Activated CD8-positive, alpha-beta memory T cell treated with anti-CD3 and anti-CD28 coated beads, Interleukin-2, amount 50 U/mL, for 48 hours (primary cell): Measurements from ENCODE around the gene FRMPD1.

Experiments
- DNase-seq: peaks from one replicate; pipeline ENCODE4 v3.0.0-alpha.2; 2020

Gene FRMPD1

DNA sequence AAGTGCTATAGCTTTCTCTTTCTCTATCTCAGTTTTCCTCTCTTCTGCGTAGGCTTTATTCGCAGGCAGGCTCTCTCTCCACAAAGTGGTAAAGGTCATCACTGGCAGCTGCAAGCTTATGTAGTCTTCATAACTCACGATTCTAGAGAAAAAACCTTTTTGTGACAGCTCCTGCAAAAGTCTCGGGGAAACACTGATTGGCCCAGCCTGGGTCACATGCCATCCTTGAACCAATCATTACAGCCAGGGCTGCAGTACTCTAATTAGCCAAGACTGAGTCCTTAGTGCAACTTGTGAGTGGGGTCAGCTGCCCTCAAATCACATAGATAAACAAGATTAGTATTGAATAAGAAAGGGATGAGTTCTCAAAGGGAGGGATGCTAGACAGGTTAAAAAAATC, 18.3 kb upstream of the FRMPD1 start:
- no peak for DNase-seq

GRCh38 chr9:37635808-37636207, 14.9 kb upstream of the FRMPD1 start:
- DNase-seq = no peak

GRCh38 chr9:37636511-37637448, 14.0 kb upstream of the FRMPD1 start:
- no peak for DNase-seq

DNA sequence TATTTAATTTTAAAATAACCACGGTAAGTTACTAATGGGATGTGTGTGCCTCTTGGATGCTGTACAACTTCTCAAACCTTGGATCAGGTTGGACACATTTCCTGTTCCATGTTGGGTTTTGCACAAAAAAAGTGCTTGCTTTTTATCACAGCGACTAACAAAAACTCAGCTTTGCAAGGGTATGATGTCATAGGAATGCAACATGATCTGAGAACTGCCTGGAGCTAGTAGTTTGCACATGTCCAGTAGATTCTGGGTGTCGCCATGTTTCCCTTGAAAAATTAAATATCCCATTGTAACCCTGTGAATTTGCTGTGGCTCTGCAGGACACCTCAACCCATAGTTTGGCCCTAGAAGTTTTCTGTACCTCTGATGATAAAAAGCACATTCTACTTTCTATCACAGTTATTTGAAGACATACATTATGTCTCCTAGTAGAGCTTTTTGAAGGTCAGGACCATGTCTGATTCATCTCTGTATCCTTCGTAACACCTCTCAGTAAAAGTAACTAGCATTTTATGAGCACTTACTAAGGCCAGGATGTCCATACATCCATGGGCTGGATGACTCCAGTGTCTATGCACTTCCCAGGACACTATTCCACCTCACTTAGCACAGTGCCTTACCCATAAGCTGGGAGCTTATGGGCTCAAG, 11.5 kb upstream of the FRMPD1 start:
- no peak for DNase-seq

DNA sequence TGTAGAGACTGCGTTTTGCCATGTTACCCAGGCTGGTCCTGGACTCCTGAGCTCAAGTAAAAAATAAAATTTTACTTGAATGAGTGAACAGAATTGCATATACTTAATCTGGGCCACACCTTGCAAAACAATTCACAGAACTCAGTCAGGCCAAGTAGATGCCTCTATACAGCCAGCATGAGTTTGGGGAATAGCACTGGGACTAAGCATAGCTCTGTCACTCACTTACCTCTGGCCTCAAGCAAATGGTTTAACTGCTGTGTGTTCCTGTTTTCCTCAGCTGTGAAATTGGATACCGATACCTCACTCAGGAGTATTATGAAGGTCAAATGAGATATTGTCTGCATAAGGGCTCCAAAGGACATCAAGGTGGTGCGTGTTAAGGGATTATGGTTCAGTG, 10.9 kb upstream of the FRMPD1 start:
- DNase-seq = no peak

- no peak for DNase-seq
Measured at GRCh38 chr9:37640246-37640645, 10.5 kb upstream of the FRMPD1 start.

- DNase-seq = no peak
Measured at GRCh38 chr9:37641331-37641730, 9.4 kb upstream of the FRMPD1 start.

GRCh38 chr9:37643214-37643613, 7.5 kb upstream of the FRMPD1 start:
- DNase-seq = no peak

DNA sequence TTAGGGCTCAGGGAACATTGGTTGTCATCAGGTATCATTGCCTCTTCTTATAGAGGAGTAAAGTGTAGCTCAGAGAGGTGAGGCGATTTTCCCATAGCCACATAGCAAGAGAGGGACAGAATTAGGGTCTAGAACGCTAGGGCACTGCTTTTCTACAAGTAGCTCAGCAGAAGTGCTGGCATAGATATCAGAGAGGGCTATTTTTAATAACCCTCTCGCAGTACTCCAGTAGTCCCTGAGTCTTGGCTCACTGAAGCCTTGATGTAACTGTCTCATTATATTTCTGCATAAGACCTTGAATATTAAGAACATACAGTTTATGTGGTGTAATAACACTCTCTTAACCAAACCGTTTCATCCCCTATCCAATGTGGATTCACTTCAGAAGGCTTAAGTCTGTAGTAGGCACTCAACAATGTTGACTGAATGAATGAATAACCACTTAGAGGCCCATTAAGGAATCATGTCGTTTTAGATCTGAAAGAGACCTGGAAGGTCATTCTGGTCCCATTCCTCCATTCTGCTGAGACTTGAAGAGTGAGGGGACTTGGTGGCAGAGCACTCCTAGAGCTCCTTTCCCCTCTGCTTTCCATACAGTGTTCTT, 4.7 kb upstream of the FRMPD1 start:
- no peak for DNase-seq

DNA sequence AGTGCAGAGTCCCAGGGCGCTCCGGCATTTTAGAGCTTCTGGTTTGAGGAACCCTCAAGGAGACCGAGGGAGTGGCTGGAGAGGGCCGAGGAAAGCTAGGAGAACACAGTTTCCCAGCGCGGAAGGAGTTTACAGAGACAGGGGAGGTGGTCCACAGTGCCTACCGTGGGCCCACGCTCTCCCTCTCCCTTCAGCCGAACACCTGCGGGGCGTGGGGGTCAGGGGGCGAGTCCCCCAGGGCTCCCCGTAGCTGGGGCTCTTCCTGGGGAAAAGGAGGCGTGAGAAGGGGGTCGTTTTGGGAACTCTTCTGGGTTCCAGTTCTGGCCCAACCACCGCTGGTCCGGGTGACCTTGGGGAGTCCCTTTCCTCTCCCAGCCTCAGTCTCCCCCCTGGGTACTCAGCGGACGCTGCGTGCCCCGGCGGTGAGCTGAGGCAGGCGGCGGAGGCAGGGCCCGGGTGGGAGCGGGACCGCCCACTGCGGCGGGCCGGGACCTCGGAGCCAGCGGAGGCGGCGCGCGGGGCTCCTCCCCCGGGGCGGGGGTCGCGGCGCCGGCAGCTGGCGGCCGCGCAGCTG, 368 bp upstream of the FRMPD1 start:
- no peak for DNase-seq

- no peak for DNase-seq
Measured at GRCh38 chr9:37652261-37652660, 1.5 kb downstream of the FRMPD1 start.

DNA sequence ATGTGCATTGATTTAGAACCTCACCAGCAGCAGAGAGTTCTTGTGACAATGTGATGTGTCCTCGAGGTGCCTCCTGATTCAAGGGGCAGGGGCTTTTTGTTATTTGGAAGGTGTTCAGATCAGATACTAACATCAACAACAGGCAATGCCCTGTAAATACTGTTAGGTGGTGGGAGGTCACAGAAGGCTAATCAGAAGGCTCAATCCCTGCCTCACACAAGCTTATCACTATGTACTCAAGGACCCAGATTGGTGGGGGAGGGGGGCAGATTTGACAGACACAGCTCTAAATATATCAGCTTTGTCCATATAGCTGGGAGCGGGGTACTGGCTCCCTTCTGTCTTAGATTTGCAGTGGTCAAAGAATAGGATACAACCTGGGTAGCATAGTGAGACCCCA, 2.6 kb downstream of the FRMPD1 start:
- DNase-seq = no peak

GRCh38 chr9:37656936-37657335, 6.2 kb downstream of the FRMPD1 start:
- DNase-seq = no peak

- DNase-seq = no peak
Measured at GRCh38 chr9:37660691-37661090, 9.9 kb downstream of the FRMPD1 start.

DNA sequence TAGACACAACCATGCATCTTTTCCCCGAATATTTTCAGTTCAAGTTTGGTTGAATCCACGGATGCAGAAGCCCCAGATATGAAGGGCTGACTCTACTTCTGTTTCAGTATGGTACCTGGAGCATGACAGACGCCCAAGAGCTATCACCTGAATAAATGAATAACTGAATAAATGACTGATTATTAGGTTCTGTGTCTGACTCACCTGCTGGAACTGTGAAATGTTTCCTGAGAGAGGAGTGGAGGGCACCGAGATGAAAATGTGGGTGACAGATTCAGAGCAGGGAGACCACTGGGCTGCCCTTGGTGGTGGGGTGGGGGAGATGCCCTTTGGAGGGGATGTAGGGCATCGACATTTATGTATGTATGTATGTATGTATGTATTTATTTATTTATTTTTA, 13.2 kb downstream of the FRMPD1 start:
- DNase-seq = no peak

GRCh38 chr9:37667706-37668105, 17.0 kb downstream of the FRMPD1 start:
- no peak for DNase-seq

GRCh38 chr9:37668116-37668601, 17.4 kb downstream of the FRMPD1 start:
- no peak for DNase-seq

GRCh38 chr9:37669232-37669631, 18.5 kb downstream of the FRMPD1 start:
- DNase-seq = no peak

- DNase-seq = no peak
Measured at GRCh38 chr9:37675661-37676060, 24.9 kb downstream of the FRMPD1 start.

DNA sequence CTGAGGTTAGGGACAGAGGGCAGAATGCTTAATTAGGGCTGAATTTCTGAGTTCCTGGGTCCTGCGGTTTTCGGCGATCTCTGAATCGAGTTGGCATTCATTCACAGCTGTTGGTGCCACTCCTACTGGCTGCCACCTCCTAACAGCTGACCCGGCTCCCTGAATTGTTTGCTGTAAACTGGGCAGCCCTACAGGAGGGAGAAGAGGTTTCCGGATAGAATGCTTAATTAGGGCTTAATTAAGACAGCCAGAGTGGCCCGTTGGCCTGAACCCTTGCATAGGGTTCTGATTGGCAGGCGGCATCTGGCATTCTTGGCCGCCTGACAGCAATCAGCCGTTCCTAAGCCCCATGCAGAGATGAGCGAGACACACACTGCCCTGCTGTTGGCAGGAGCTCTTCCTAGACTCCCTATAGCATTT, 25.7 kb downstream of the FRMPD1 start:
- DNase-seq = no peak

DNA sequence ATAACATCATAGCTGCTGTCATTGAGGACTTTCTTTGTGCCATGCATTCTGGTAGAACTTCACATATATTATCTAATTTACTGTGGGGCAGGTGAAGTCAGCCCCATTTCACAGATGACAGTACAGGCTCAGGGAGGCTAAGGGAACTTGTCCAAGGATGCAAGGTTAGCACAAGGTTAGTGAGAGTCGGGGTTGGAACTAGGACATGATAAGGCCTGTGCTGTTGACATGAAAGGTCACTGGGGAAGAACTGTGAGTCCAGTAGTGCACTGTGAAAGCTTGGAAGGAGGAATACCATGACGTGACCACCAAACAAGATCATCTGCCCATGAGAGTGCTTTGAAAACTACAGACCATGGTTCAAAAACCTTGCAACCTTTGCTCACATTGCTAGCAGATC, 26.7 kb downstream of the FRMPD1 start:
- DNase-seq = no peak

- DNase-seq = no peak
Measured at GRCh38 chr9:37678789-37679273, 28.1 kb downstream of the FRMPD1 start.
